Adrenal gland (tissue), 5 donors: ENCODE data around the gene NCL.

Experiments
- POLR2A ChIP-seq, 2 donors: fragments of 450-650 bp; IDR thresholded peaks; one replicate each; pipeline ENCODE4 v1.6.1; 2017; ENCODE audit warnings: antibody characterized with exemption in 2 of 2, mild to moderate bottlenecking in 2 of 2, moderate library complexity in 1 of 2
- TF ChIP-seq, protein P1 (sequence below), 6 experiments: fragments of 450-650 bp in 4 of 6; fragments of 200-600 bp in 2 of 6; sonication (generic) in 1 of 6; IDR thresholded peaks; 1 replicate in 5 of 6; 2 replicates in 1 of 6; pipeline versions ENCODE4 v1.5.1 to v1.8.0; 2016 to 2021; ENCODE audit warnings: antibody characterized with exemption in 6 of 6, mild to moderate bottlenecking in 2 of 6, moderate library complexity in 1 of 6
- donor health status: DM: no; HTN: no; CAD: no.

- TF ChIP-seq, protein P1, sequence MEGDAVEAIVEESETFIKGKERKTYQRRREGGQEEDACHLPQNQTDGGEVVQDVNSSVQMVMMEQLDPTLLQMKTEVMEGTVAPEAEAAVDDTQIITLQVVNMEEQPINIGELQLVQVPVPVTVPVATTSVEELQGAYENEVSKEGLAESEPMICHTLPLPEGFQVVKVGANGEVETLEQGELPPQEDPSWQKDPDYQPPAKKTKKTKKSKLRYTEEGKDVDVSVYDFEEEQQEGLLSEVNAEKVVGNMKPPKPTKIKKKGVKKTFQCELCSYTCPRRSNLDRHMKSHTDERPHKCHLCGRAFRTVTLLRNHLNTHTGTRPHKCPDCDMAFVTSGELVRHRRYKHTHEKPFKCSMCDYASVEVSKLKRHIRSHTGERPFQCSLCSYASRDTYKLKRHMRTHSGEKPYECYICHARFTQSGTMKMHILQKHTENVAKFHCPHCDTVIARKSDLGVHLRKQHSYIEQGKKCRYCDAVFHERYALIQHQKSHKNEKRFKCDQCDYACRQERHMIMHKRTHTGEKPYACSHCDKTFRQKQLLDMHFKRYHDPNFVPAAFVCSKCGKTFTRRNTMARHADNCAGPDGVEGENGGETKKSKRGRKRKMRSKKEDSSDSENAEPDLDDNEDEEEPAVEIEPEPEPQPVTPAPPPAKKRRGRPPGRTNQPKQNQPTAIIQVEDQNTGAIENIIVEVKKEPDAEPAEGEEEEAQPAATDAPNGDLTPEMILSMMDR (IDR thresholded peaks at IDR 0.05) = no peak
- TF ChIP-seq POLR2A (IDR thresholded peaks at IDR 0.05) = no peak
These were observed 42.2 kb downstream of the NCL start for GRCh38 chr2:231422056-231422455.
